Keratinocyte (primary cell): ENCODE measurements around the gene PCDH9. TPM values are rescaled to one million over a fixed set of nuclear protein-coding genes. Genes with fewer than 3 reads are reported as not detected.

ENCODE experiments used
- DNase-seq: peaks from one replicate; pipeline ENCODE4 v3.0.0-alpha.2; 2011; ENCODE audit warnings: low read depth, missing footprints, low spot score
- FAIRE-seq: peaks from 2 replicates; lab custom pipeline; 2011; peaks lifted over from hg19 to GRCh38; lab: Jason Lieb, UNC
- H2AFZ ChIP-seq: 2 replicates; pipeline ENCODE4 v1.6.0; 2012; ENCODE audit warnings: low read length, control low read depth, inconsistent platforms; ENCODE audit not compliant: control insufficient read depth
- H3K27ac ChIP-seq: 2 replicates; pipeline ENCODE4 v1.5.1; 2011; ENCODE audit warnings: low read length; ENCODE audit not compliant: control insufficient read depth, insufficient read depth
- H3K27me3 ChIP-seq: 3 replicates; pipeline ENCODE4 v1.6.0; 2011; ENCODE audit warnings: low read length; ENCODE audit not compliant: control insufficient read depth, insufficient read depth; ENCODE audit errors: extremely low read depth
- H3K36me3 ChIP-seq, 2 experiments: 2 replicates in 1 of 2; 3 replicates in 1 of 2; pipeline ENCODE4 v1.5.1; 2011; ENCODE audit warnings: low read length in 2 of 2, mild to moderate bottlenecking in 1 of 2; ENCODE audit not compliant: control insufficient read depth in 2 of 2, insufficient read depth in 2 of 2; ENCODE audit errors: extremely low read depth in 1 of 2
- H3K4me1 ChIP-seq: 3 replicates; pipeline ENCODE4 v1.5.1; 2011; ENCODE audit warnings: low read length; ENCODE audit not compliant: control insufficient read depth, insufficient read depth; ENCODE audit errors: extremely low read depth
- H3K4me2 ChIP-seq: 3 replicates; pipeline ENCODE4 v1.6.0; 2011; ENCODE audit warnings: low read depth, low read length; ENCODE audit not compliant: control insufficient read depth, insufficient read depth; ENCODE audit errors: extremely low read depth
- H3K4me3 ChIP-seq, 3 experiments: fragments of 200-600 bp in 1 of 3; sonication (generic) in 1 of 3; 2 replicates in 2 of 3; 3 replicates in 1 of 3; pipeline ENCODE4 v1.5.1; 2011 to 2016; ENCODE audit warnings: low read length in 3 of 3, mild to moderate bottlenecking in 3 of 3, control low read depth in 2 of 3, inconsistent platforms in 1 of 3, low read depth in 1 of 3, mixed read lengths in 1 of 3, mixed run types in 1 of 3, moderate library complexity in 1 of 3; ENCODE audit not compliant: control insufficient read depth in 2 of 3, insufficient read depth in 2 of 3; ENCODE audit errors: extremely low read depth in 1 of 3
- H3K79me2 ChIP-seq: 2 replicates; pipeline ENCODE4 v1.6.0; 2012; ENCODE audit warnings: low read length; ENCODE audit not compliant: control insufficient read depth, insufficient read depth
- H3K9ac ChIP-seq: 3 replicates; pipeline ENCODE4 v1.6.0; 2011; ENCODE audit warnings: low read length; ENCODE audit not compliant: control insufficient read depth, insufficient read depth; ENCODE audit errors: extremely low read depth
- H3K9me1 ChIP-seq: 3 replicates; pipeline ENCODE4 v1.6.0; 2011; ENCODE audit warnings: low read length; ENCODE audit not compliant: control insufficient read depth, insufficient read depth; ENCODE audit errors: extremely low read depth
- H3K9me3 ChIP-seq: 2 replicates; pipeline ENCODE4 v1.5.1; 2012; ENCODE audit warnings: low read depth, low read length; ENCODE audit not compliant: control insufficient read depth
- H4K20me1 ChIP-seq: 3 replicates; pipeline ENCODE4 v1.6.0; 2011; ENCODE audit warnings: low read length; ENCODE audit not compliant: control insufficient read depth, insufficient read depth; ENCODE audit errors: extremely low read depth
- CTCF ChIP-seq, 3 experiments: IDR thresholded peaks in 1 of 3; conservative IDR thresholded peaks in 1 of 3; optimal IDR thresholded peaks in 1 of 3; 2 replicates in 2 of 3; 3 replicates in 1 of 3; pipeline versions ENCODE3 to v1.5.1; 2011; ENCODE audit warnings: low read length in 3 of 3, mild to moderate bottlenecking in 3 of 3, moderate library complexity in 2 of 3, control low read depth in 1 of 3, inconsistent platforms in 1 of 3; ENCODE audit not compliant: insufficient read depth in 2 of 3; ENCODE audit errors: extremely low read depth in 1 of 3
- EZH2 ChIP-seq: IDR thresholded peaks from one replicate; pipeline ENCODE4 v1.6.1; 2012; ENCODE audit warnings: inconsistent platforms, mild to moderate bottlenecking, low read length, moderate library complexity
- dilution Hi-C: fragments of 300-500 bp; cut with MboI; formaldehyde crosslinking; loops from one replicate; pipeline ENCODE4 v1.7.0; 2020; ENCODE audit warnings: low sequenced_read_pairs; ENCODE audit not compliant: extremely low pct_ligation_motif_present
- polyA plus RNA-seq, 5 experiments: library from polyadenylated mRNA; depleted of rRNA in 3 of 5; stranded (reverse) in 3 of 5; stranded (forward) in 1 of 5; unstranded in 1 of 5; fragments of >200 nt; gene quantifications; 1 replicate in 1 of 5; 2 replicates in 3 of 5; 3 replicates in 1 of 5; pipeline versions ENCODE4 v1.2.1 to v1.2.3, GENCODE V29; 2011 to 2012; ENCODE audit warnings: missing spikeins in 2 of 5, low read depth in 1 of 5, low replicate concordance in 1 of 5

The PCDH9 gene
- polyA plus RNA-seq, 1 donor (not counting 4 experiments of a cell fraction or from before 2014, with no cell fraction given), result 0.21 TPM

GRCh38 chr13:66305961-66306617 lies 924.0 kb downstream of the PCDH9 start:
- H3K4me2 ChIP-seq, result no peak overlapping the region
- H3K9me1 ChIP-seq, result no peaks in the 10 kb centered on the region
- H3K4me3 ChIP-seq, result no peak overlapping the region
- H3K27me3 ChIP-seq, result no peaks in the 10 kb centered on the region
- FAIRE-seq, result no peak
- DNase-seq, result no peak
- no peaks in the 10 kb centered on the region for H3K79me2 ChIP-seq
- no peaks in the 10 kb centered on the region for H3K9me3 ChIP-seq
- H3K36me3 ChIP-seq, result no peaks in the 10 kb centered on the region
- H3K9ac ChIP-seq, result no peak overlapping the region
- H3K4me1 ChIP-seq, result no peaks in the 10 kb centered on the region
- no peak overlapping the region for H2AFZ ChIP-seq
- dilution Hi-C loops, result no loop called here
- H4K20me1 ChIP-seq, result no peaks in the 10 kb centered on the region
- no peak overlapping the region for H3K27ac ChIP-seq
- TF ChIP-seq EZH2, result no peak
- no peak for TF ChIP-seq CTCF (optimal IDR thresholded peaks at IDR 0.05 in 1 of 3, IDR thresholded peaks at IDR 0.05 in 1 of 3, conservative IDR thresholded peaks at IDR 0.05 in 1 of 3; ENCODE audit: extremely low read depth in 1 of 3, insufficient read depth in 2 of 3, low read length in 3 of 3)

DNA sequence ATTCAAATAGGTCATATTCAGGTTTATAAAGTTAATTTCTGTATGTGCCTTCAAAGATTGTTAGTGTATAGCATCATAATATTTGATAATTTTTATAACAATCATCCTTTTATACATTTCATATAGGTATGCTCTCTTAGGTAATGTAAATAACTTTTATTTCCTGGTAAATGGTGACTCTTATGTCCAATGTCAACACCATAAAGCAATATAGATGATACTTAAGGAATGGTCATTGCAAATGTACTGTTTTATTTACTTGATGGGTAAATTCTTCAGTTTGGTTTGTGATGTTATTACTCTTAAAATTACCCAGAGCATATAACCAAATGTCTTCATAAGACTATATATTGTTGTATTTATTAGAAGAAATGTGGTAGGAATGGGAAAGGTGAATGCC lies 928.7 kb downstream of the PCDH9 start:
- H3K4me1 ChIP-seq, result no peaks in the 10 kb centered on the region
- no peaks in the 10 kb centered on the region for H3K36me3 ChIP-seq
- H3K4me2 ChIP-seq, result no peak overlapping the region
- no peak overlapping the region for H3K27ac ChIP-seq
- no peaks in the 10 kb centered on the region for H3K9me3 ChIP-seq
- no peak for DNase-seq
- no peak for TF ChIP-seq EZH2
- TF ChIP-seq CTCF (optimal IDR thresholded peaks at IDR 0.05 in 1 of 3, IDR thresholded peaks at IDR 0.05 in 1 of 3, conservative IDR thresholded peaks at IDR 0.05 in 1 of 3; ENCODE audit: extremely low read depth in 1 of 3, insufficient read depth in 2 of 3, low read length in 3 of 3), result no peak
- H3K79me2 ChIP-seq, result no peaks in the 10 kb centered on the region
- H3K9ac ChIP-seq, result no peak overlapping the region
- no peak overlapping the region for H2AFZ ChIP-seq
- no peak for FAIRE-seq
- no peak overlapping the region for H3K4me3 ChIP-seq
- no peaks in the 10 kb centered on the region for H3K27me3 ChIP-seq
- dilution Hi-C loops, result no loop called here
- no peaks in the 10 kb centered on the region for H3K9me1 ChIP-seq
- H4K20me1 ChIP-seq, result no peaks in the 10 kb centered on the region
